Gastrocnemius medialis (tissue), 4 donors: Measurements from ENCODE around the gene COMTD1. TPM values are rescaled to one million over a fixed set of nuclear protein-coding genes. Genes with fewer than 3 reads are reported as not detected.

Experiments used
- ATAC-seq, 2 donors: fragments of 150-250 bp; one replicate each; pipeline ENCODE4 v1.9.1; 2016
- DNase-seq, 2 donors: peaks; one replicate each; pipeline ENCODE4 v3.0.0-alpha.2; 2019
- H3K27ac ChIP-seq, 4 donors: fragments of 200-600 bp; sonication (generic); 1 replicate in 1 of 4; 2 replicates in 3 of 4; pipeline ENCODE4 v1.5.1; 2016 to 2018; ENCODE audit warnings: mild to moderate bottlenecking in 2 of 4, moderate library complexity in 1 of 4
- H3K27me3 ChIP-seq, 3 donors: fragments of 200-600 bp; sonication (generic) in 2 of 3; 1 replicate in 1 of 3; 2 replicates in 2 of 3; pipeline versions ENCODE4 v1.5.1 to v1.6.0; 2016 to 2019; ENCODE audit warnings: mild to moderate bottlenecking in 1 of 3, moderate library complexity in 1 of 3
- H3K36me3 ChIP-seq, 2 donors: fragments of 200-600 bp; sonication (generic) in 1 of 2; one replicate each; pipeline ENCODE4 v1.5.1; 2017 to 2018
- H3K4me1 ChIP-seq, 2 donors: fragments of 200-600 bp; sonication (generic) in 1 of 2; one replicate each; pipeline ENCODE4 v1.5.1; 2016 to 2017; ENCODE audit warnings: mild to moderate bottlenecking in 2 of 2
- H3K4me3 ChIP-seq, 4 donors: fragments of 200-600 bp; sonication (generic) in 3 of 4; 1 replicate in 1 of 4; 2 replicates in 3 of 4; pipeline ENCODE4 v1.5.1; 2016 to 2019; ENCODE audit warnings: mild to moderate bottlenecking in 2 of 4
- H3K9me3 ChIP-seq, 3 donors: fragments of 200-600 bp; sonication (generic) in 2 of 3; 1 replicate in 1 of 3; 2 replicates in 2 of 3; pipeline ENCODE4 v1.5.1; 2016 to 2019
- CTCF ChIP-seq, 5 experiments: fragments of 450-650 bp in 3 of 5; fragments of 200-600 bp in 2 of 5; sonication (generic) in 2 of 5; IDR thresholded peaks in 4 of 5; conservative IDR thresholded peaks in 1 of 5; 1 replicate in 4 of 5; 2 replicates in 1 of 5; pipeline ENCODE4 v1.5.1; 2016 to 2019; ENCODE audit warnings: antibody characterized with exemption in 5 of 5, mild to moderate bottlenecking in 3 of 5, moderate library complexity in 3 of 5
- POLR2A ChIP-seq, 2 donors: fragments of 450-650 bp; IDR thresholded peaks; one replicate each; pipeline ENCODE4 v1.6.1; 2017; ENCODE audit warnings: antibody characterized with exemption in 2 of 2, mild to moderate bottlenecking in 2 of 2, moderate library complexity in 2 of 2
- in situ Hi-C, 4 donors: fragments of 200-750 bp; cut with MboI; loops; one replicate each; pipeline versions ENCODE4 v1.15.0 to v1.8.0; 2017; ENCODE audit warnings: low sequenced_read_pairs in 4 of 4
- intact Hi-C: fragments of 100-400 bp; cut with DNase I; formaldehyde crosslinking; loops from one replicate; pipeline ENCODE4 v1.15.1; 2023; ENCODE audit warnings: low total_unique reads
- total RNA-seq, 4 donors: library from RNA; depleted of rRNA; stranded (reverse); fragments of >200 nt; gene quantifications; one replicate each; pipeline versions ENCODE4 v1.1.0 to v1.2.3, GENCODE V29; 2016

COMTD1 gene
- total RNA-seq, 4 donors from 2014 or later: 15.6 to 64.4 (median 34.9) TPM

GRCh38 chr10:75240329-75241076 lies 4.7 kb upstream of the COMTD1 start:
- Histone ChIP-seq H3K27me3 (no peaks in the 10 kb centered on the region), H3K27ac (no peak overlapping the region), H3K36me3 (no peaks in the 10 kb centered on the region), H3K4me3 (no peak overlapping the region), H3K9me3 (no peaks in the 10 kb centered on the region), H3K4me1 (peaks cover 0 to 3% of the 10 kb centered on the region in 2 donors)
- in situ Hi-C loops (loop anchor here in 2 of 4 donors (10.0 to 25.0 kb wide), 2 partner anchors 976 to 978 kb away; no protein-coding TSS in a partner anchor), intact Hi-C loops (no loop called here)
- no peak for ATAC-seq
- no peak for DNase-seq
- no peak for TF ChIP-seq POLR2A (IDR thresholded peaks at IDR 0.05)
- no peak for TF ChIP-seq CTCF (IDR thresholded peaks at IDR 0.05 in 4 of 5, conservative IDR thresholded peaks at IDR 0.05 in 1 of 5)

- intact Hi-C loops: loop anchor here (10.0 kb wide), 2 partner anchors 194 to 1084 kb away; partner anchors contain the start of genes ADK and AP3M1
- Histone ChIP-seq H3K36me3 (no peaks in the 10 kb centered on the region), H3K27me3 (no peaks in the 10 kb centered on the region), H3K9me3 (no peaks in the 10 kb centered on the region), H3K4me3 (no peak overlapping the region), H3K27ac (no peak overlapping the region), H3K4me1 (peaks cover 0 to 3% of the 10 kb centered on the region in 2 donors)
- TF ChIP-seq CTCF (IDR thresholded peaks at IDR 0.05 in 4 of 5, conservative IDR thresholded peaks at IDR 0.05 in 1 of 5): no peak
- TF ChIP-seq POLR2A (IDR thresholded peaks at IDR 0.05): no peak
- in situ Hi-C loops: loop anchor here in 3 of 4 donors (5.0 to 25.0 kb wide), 2 partner anchors 972 to 977 kb away; no protein-coding TSS in a partner anchor
- DNase-seq (no peak), ATAC-seq (no peak)
These were observed 3.5 kb upstream of the COMTD1 start for GRCh38 chr10:75239096-75239790.

- in situ Hi-C loops (loop anchor here in 3 of 4 donors (5.0 to 25.0 kb wide), 2 partner anchors 971 to 976 kb away; no protein-coding TSS in a partner anchor), intact Hi-C loops (loop anchor here (10.0 kb wide), 2 partner anchors 194 to 1084 kb away; partner anchors contain the start of genes ADK and AP3M1)
- Histone ChIP-seq H3K36me3 (no peaks in the 10 kb centered on the region), H3K9me3 (no peaks in the 10 kb centered on the region), H3K4me1 (peaks cover 3 to 6% of the 10 kb centered on the region in 2 donors), H3K27ac (no peak overlapping the region), H3K27me3 (no peaks in the 10 kb centered on the region), H3K4me3 (no peak overlapping the region)
- TF ChIP-seq CTCF (IDR thresholded peaks at IDR 0.05 in 4 of 5, conservative IDR thresholded peaks at IDR 0.05 in 1 of 5) (no peak), POLR2A (IDR thresholded peaks at IDR 0.05) (no peak)
- no peak for ATAC-seq
- DNase-seq: no peak
These were observed 2.7 kb upstream of the COMTD1 start for GRCh38 chr10:75238182-75239095.

GRCh38 chr10:75236178-75236825 lies 545 bp upstream of the COMTD1 start:
- Histone ChIP-seq H3K27ac (peak overlapping the region; percentile 39 to 93 (median 88)), H3K27me3 (no peaks in the 10 kb centered on the region), H3K4me3 (peak overlapping the region in 1 of 4 donors; percentile 94), H3K36me3 (peaks cover 0 to 5% of the 10 kb centered on the region in 2 donors), H3K4me1 (peaks cover 3 to 6% of the 10 kb centered on the region in 2 donors), H3K9me3 (no peaks in the 10 kb centered on the region)
- intact Hi-C loops (loop anchor here (1.0 to 10.0 kb wide), 4 partner anchors 192 to 1082 kb away; partner anchors contain the start of genes ADK and AP3M1), in situ Hi-C loops (loop anchor here in 3 of 4 donors (5.0 to 25.0 kb wide), 2 partner anchors 969 to 974 kb away; no protein-coding TSS in a partner anchor)
- TF ChIP-seq POLR2A (IDR thresholded peaks at IDR 0.05) (no peak), CTCF (IDR thresholded peaks at IDR 0.05 in 4 of 5, conservative IDR thresholded peaks at IDR 0.05 in 1 of 5) (peak in 1 of 5 experiments; percentile 1)
- no peak for ATAC-seq
- no peak for DNase-seq
